GM12878 (cell line): ENCODE data around the gene S100A16. TPM values are rescaled to one million over a fixed set of nuclear protein-coding genes. Genes with fewer than 3 reads are reported as not detected.

ENCODE experiments used
- ATAC-seq: fragments of 200-7000 bp; cut with Tn5 transposase; 3 replicates; pipeline ENCODE4 v1.9.1; 2020; ENCODE audit warnings: mild to moderate bottlenecking, moderate library complexity
- BruUV-seq: library from RNA; stranded (reverse); fragments of 400-500 nt; replicated peaks from 2 replicates; lab custom pipeline; 2021; lab: Mats Ljungman, UMichigan
- CTCF ChIA-PET: fragments of 300-600 bp; sonication (Branson Sonifier 250); formaldehyde crosslinking; extraction: SDS; loops from one replicate; lab custom pipeline; 2021; ENCODE audit warnings: inconsistent platforms; lab: Yijun Ruan, JAX
- POLR2A ChIA-PET: fragments of 350-600 bp; formaldehyde crosslinking; extraction: SDS; loops from one replicate; lab custom pipeline; 2021; ENCODE audit warnings: inconsistent platforms; lab: Charles Lee
- RAD21 ChIA-PET: fragments of 300-600 bp; sonication (Branson Sonifier 250); formaldehyde crosslinking; loops from one replicate; lab custom pipeline; 2023; ENCODE audit warnings: antibody characterized with exemption; ENCODE audit not compliant: unreplicated experiment; lab: Charles Lee
- SMC1A ChIA-PET: fragments of 300-600 bp; sonication (Branson Sonifier 250); formaldehyde crosslinking; loops from one replicate; lab custom pipeline; 2023; ENCODE audit not compliant: unreplicated experiment, uncharacterized antibody; lab: Charles Lee
- DNase-seq: peaks from one replicate; pipeline ENCODE4 v3.0.0-alpha.2; 2011; ENCODE audit warnings: low read depth, low spot score
- FAIRE-seq: peaks from 3 replicates; lab custom pipeline; 2011; peaks lifted over from hg19 to GRCh38; lab: Jason Lieb, UNC
- H2AFZ ChIP-seq: 2 replicates; pipeline ENCODE4 v1.6.0; 2011; ENCODE audit warnings: low read depth, low read length, control low read depth; ENCODE audit not compliant: control insufficient read depth
- H3K27ac ChIP-seq: 2 replicates; pipeline ENCODE4 v1.5.1; 2011; ENCODE audit warnings: control low read depth; ENCODE audit not compliant: control insufficient read depth, insufficient read depth
- H3K27me3 ChIP-seq, 2 experiments: replicated peaks in 1 of 2; 2 replicates each; pipeline versions ENCODE4 v1.6.0 to v1.6.1; 2011; ENCODE audit warnings: low read length in 1 of 2; ENCODE audit not compliant: control insufficient read depth in 2 of 2, insufficient read depth in 2 of 2
- H3K36me3 ChIP-seq, 2 experiments: 2 replicates each; pipeline ENCODE4 v1.5.1; 2011; ENCODE audit warnings: low read length in 1 of 2; ENCODE audit not compliant: control insufficient read depth in 2 of 2, insufficient read depth in 2 of 2
- H3K4me1 ChIP-seq: 2 replicates; pipeline ENCODE4 v1.6.1; 2011; ENCODE audit warnings: mild to moderate bottlenecking, low read length, moderate library complexity, mixed read lengths; ENCODE audit not compliant: control insufficient read depth, insufficient read depth
- H3K4me2 ChIP-seq: 2 replicates; pipeline ENCODE4 v1.6.0; 2011; ENCODE audit warnings: control low read depth; ENCODE audit not compliant: control insufficient read depth, insufficient read depth
- H3K4me3 ChIP-seq: fragments of 200-600 bp; sonication (generic); 2 replicates; pipeline ENCODE4 v1.5.1; 2016
- H3K79me2 ChIP-seq: 2 replicates; pipeline ENCODE4 v1.6.0; 2011; ENCODE audit warnings: low read length; ENCODE audit not compliant: control insufficient read depth, insufficient read depth
- H3K9ac ChIP-seq: 2 replicates; pipeline ENCODE4 v1.8.0; 2011; ENCODE audit warnings: low read length, control low read depth, mixed read lengths; ENCODE audit not compliant: control insufficient read depth, insufficient read depth
- H3K9me3 ChIP-seq: replicated peaks from 3 replicates; pipeline ENCODE4 v1.5.1; 2011; ENCODE audit warnings: mild to moderate bottlenecking, low read length; ENCODE audit not compliant: control insufficient read depth, insufficient read depth
- H4K20me1 ChIP-seq: 2 replicates; pipeline ENCODE4 v1.6.0; 2011; ENCODE audit not compliant: control insufficient read depth, insufficient read depth
- BCL11A ChIP-seq: IDR thresholded peaks from 2 replicates; pipeline ENCODE4 v1.6.1; 2011; ENCODE audit warnings: low read depth, low read length
- CTCF ChIP-seq, 3 experiments: IDR thresholded peaks in 2 of 3; conservative IDR thresholded peaks in 1 of 3; 2 replicates each; pipeline ENCODE4 v1.5.1; 2011; ENCODE audit warnings: low read depth in 3 of 3, low read length in 3 of 3, mild to moderate bottlenecking in 3 of 3, control low read depth in 2 of 3, moderate library complexity in 2 of 3, inconsistent platforms in 1 of 3, mixed read lengths in 1 of 3; ENCODE audit not compliant: control insufficient read depth in 2 of 3, insufficient read depth in 1 of 3; ENCODE audit errors: extremely low read depth in 1 of 3
- JUND ChIP-seq: IDR thresholded peaks from 2 replicates; pipeline ENCODE4 v1.6.1; 2012; ENCODE audit warnings: low read depth, mild to moderate bottlenecking, low read length, improper control_type of control experiment, moderate library complexity
- MXI1 ChIP-seq: fragments of 150-350 bp; IDR thresholded peaks from 2 replicates; pipeline ENCODE4 v1.6.1; 2011; ENCODE audit warnings: low read depth, mild to moderate bottlenecking, inconsistent platforms, low read length, improper control_type of control experiment
- RAD21 ChIP-seq: IDR thresholded peaks from 2 replicates; pipeline ENCODE4 v1.6.1; 2011; ENCODE audit warnings: mild to moderate bottlenecking, low read depth, low read length, moderate library complexity; ENCODE audit not compliant: insufficient read depth
- RFX5 ChIP-seq: IDR thresholded peaks from 2 replicates; pipeline ENCODE4 v1.6.1; 2011; ENCODE audit warnings: low read depth, low read length, improper control_type of control experiment
- RUNX3 ChIP-seq: IDR thresholded peaks from 2 replicates; pipeline ENCODE4 v1.6.1; 2012; ENCODE audit warnings: low read length, inconsistent platforms
- SMARCA5 ChIP-seq: fragments of 450-650 bp; IDR thresholded peaks from 2 replicates; pipeline ENCODE4 v1.6.1; 2017; ENCODE audit warnings: mild to moderate bottlenecking
- SMC3 ChIP-seq: IDR thresholded peaks from 2 replicates; pipeline ENCODE4 v1.6.1; 2011; ENCODE audit warnings: low read length, improper control_type of control experiment, borderline replicate concordance
- YBX1 ChIP-seq: fragments of 450-650 bp; IDR thresholded peaks from 2 replicates; pipeline ENCODE4 v1.6.1; 2016; ENCODE audit warnings: antibody characterized with exemption
- WGBS: methylation state at CpG from one replicate; pipeline ENCODE4 v1.1.6; 2016; ENCODE audit warnings: low lambda C conversion rate; ENCODE audit not compliant: insufficient replicate concordance, insufficient coverage; ENCODE audit errors: missing lambda C conversion rate; 5-methylcytosine and 5-hydroxymethylcytosine counted together
- in situ Hi-C: fragments of 300-500 bp; cut with MboI; formaldehyde crosslinking; loops from 9 replicates; pipeline ENCODE4 v1.14.3; 2018; ENCODE audit warnings: mixed read lengths
- intact Hi-C: fragments of 100-400 bp; cut with micrococcal nuclease; formaldehyde crosslinking; loops from one replicate; pipeline ENCODE4 v1.14.2; 2022; ENCODE audit not compliant: unreplicated experiment
- polyA plus RNA-seq, 11 experiments: library from polyadenylated mRNA; depleted of rRNA in 4 of 11; unstranded in 6 of 11; stranded (reverse) in 5 of 11; fragments of >200 nt; fragmentation: Nextera tagmentation in 4 of 11; fragmentation: Illumina TruSeq in 1 of 11; extraction: Ambion mirVana in 4 of 11; extraction: Trizol in 1 of 11; gene quantifications; 1 replicate in 1 of 11; 2 replicates in 10 of 11; pipeline versions ENCODE4 v1.2.1 to v1.2.3, GENCODE V29; 2011 to 2016; ENCODE audit warnings: inconsistent platforms in 2 of 11, missing spikeins in 2 of 11, low read depth in 1 of 11
- total RNA-seq, 4 experiments: library from RNA; depleted of rRNA in 3 of 4; stranded (reverse); fragments of >200 nt in 3 of 4; fragmentation: Illumina TruSeq in 1 of 4; extraction: Trizol in 1 of 4; gene quantifications; 2 replicates each; pipeline versions ENCODE4 v1.2.1 to v1.2.3, GENCODE V29; 2013 to 2021

Gene S100A16
- total and polyA plus RNA-seq, 10 of the 15 experiments (the other 5 are each of a cell fraction or from before 2014, with no cell fraction given) = 0.14 to 0.51 (median 0.25) TPM; not detected in 6

- Histone ChIP-seq H3K4me3 (no peak overlapping the region), H4K20me1 (no peaks in the 10 kb centered on the region), H3K79me2 (no peaks in the 10 kb centered on the region), H3K9ac (no peak overlapping the region), H2AFZ (peak overlapping the region; percentile 65; the same call in 1 of the 2 replicates), H3K9me3 (no peaks in the 10 kb centered on the region), H3K4me1 (peaks cover 14% of the 10 kb centered on the region), H3K4me2 (no peak overlapping the region), H3K27me3 (no peaks in the 10 kb centered on the region), H3K36me3 (no peaks in the 10 kb centered on the region), H3K27ac (no peak overlapping the region)
- BruUV-seq = no TSS peak
- peak; percentile 94 for ATAC-seq
- SMC1A ChIA-PET = interaction anchor here (0.8 to 5.0 kb wide), 9 partner anchors 11 to 107 kb away, joined by 4 to 36 read pairs (median 10); partner anchors contain the start of gene S100A1
- WGBS = 11% methylated on average over 6 of the region's 6 CpGs
- no peak for FAIRE-seq
- CTCF ChIA-PET = interaction anchor here (0.6 to 7.8 kb wide), 16 partner anchors 11 to 1212 kb away, joined by 3 to 106 read pairs (median 4); partner anchors contain the start of genes CHTOP, S100A1, S100A13 and S100A6
- POLR2A ChIA-PET = interaction anchor here (1.3 kb wide), 1 partner anchor 16 kb away, joined by 5 read pairs; the partner anchor contains the start of gene CHTOP
- DNase-seq = no peak
- TF ChIP-seq RAD21 = peak; percentile 36; the same call in 1 of the 2 replicates
- TF ChIP-seq YBX1 = no peak
- TF ChIP-seq CTCF (IDR thresholded peaks at IDR 0.05 in 2 of 3, conservative IDR thresholded peaks at IDR 0.05 in 1 of 3; ENCODE audit: control insufficient read depth in 2 of 3, extremely low read depth in 1 of 3, insufficient read depth in 1 of 3, low read depth in 3 of 3, low read length in 3 of 3) = peak; percentile 49 to 69 (median 57)
- no peak for TF ChIP-seq MXI1
- no peak for TF ChIP-seq SMARCA5
- no peak for TF ChIP-seq JUND
- no peak for TF ChIP-seq RFX5
- TF ChIP-seq SMC3 = peak; percentile 59
- no peak for TF ChIP-seq BCL11A
- no peak for TF ChIP-seq RUNX3
- RAD21 ChIA-PET = interaction anchor here (1.0 to 6.2 kb wide), 7 partner anchors 9 to 107 kb away, joined by 3 to 60 read pairs (median 4); partner anchors contain the start of genes CHTOP, S100A13 and S100A6
- in situ Hi-C loops (no loop called here), intact Hi-C loops (loop anchor here (1.0 to 2.0 kb wide), 2 partner anchors 45 to 107 kb away; no protein-coding TSS in a partner anchor)
Measured at GRCh38 chr1:153617663-153618062, 4.7 kb upstream of the S100A16 start.
